Panc1 (cell line): ENCODE data around the gene MYO16.
"Not testable (repeated sequence)": the region's sequence is repeated elsewhere in the genome, so short reads cannot be mapped to it uniquely, and the experiment has no call there.

Source experiments
- CTCF ChIP-seq: fragments of 450-650 bp; IDR thresholded peaks from 2 replicates; pipeline ENCODE4 v1.5.1; 2017; ENCODE audit warnings: mild to moderate bottlenecking
- POLR2AphosphoS5 ChIP-seq: IDR thresholded peaks from 2 replicates; pipeline ENCODE4 v1.6.1; 2012; ENCODE audit warnings: mild to moderate bottlenecking, low read depth, low read length, moderate library complexity
- SIN3A ChIP-seq: IDR thresholded peaks from 2 replicates; pipeline ENCODE4 v1.6.1; 2012; ENCODE audit warnings: low read depth, mild to moderate bottlenecking, low read length, moderate library complexity, borderline replicate concordance; ENCODE audit not compliant: insufficient read depth

- TF ChIP-seq CTCF, SIN3A, POLR2AphosphoS5: not testable (repeated sequence)
Observed at GRCh38 chr13:109217510-109217909, 588.1 kb downstream of the MYO16 start.
